NCI-H146 treated with DMSO at 0.1 percent for 48 hours (cell line): ENCODE measurements around the gene DPF1.

Experiments
- DNase-seq: peaks from one replicate; lab custom pipeline; 2025; ENCODE audit not compliant: unreplicated experiment; lab: John Stamatoyannopoulos, UW

DPF1 gene

GRCh38 chr19:38202504-38202903, 21.5 kb downstream of the DPF1 start:
- no peak for DNase-seq

DNA sequence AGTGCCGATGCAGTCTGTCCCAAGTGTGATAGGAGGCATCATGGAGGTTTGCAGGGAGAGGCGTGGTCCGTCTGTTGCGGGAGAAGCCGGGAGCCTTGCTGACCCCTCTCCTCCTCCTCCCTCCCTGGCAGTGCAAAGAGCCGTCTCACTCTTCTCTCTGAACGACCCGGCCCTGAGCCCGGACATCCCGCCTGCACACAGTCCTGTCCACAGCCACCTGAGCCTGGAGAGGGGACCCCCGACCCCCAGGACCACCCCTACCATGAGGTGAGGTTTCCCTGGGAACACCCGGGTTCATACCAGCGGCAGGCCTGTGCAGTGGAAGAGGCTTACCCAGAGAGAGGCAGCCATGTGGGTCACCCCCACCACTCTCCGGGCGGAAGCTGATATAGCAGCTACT, 22.3 kb downstream of the DPF1 start:
- DNase-seq, result no peak

GRCh38 chr19:38199340-38199739, 24.7 kb downstream of the DPF1 start:
- DNase-seq, result no peak

DNA sequence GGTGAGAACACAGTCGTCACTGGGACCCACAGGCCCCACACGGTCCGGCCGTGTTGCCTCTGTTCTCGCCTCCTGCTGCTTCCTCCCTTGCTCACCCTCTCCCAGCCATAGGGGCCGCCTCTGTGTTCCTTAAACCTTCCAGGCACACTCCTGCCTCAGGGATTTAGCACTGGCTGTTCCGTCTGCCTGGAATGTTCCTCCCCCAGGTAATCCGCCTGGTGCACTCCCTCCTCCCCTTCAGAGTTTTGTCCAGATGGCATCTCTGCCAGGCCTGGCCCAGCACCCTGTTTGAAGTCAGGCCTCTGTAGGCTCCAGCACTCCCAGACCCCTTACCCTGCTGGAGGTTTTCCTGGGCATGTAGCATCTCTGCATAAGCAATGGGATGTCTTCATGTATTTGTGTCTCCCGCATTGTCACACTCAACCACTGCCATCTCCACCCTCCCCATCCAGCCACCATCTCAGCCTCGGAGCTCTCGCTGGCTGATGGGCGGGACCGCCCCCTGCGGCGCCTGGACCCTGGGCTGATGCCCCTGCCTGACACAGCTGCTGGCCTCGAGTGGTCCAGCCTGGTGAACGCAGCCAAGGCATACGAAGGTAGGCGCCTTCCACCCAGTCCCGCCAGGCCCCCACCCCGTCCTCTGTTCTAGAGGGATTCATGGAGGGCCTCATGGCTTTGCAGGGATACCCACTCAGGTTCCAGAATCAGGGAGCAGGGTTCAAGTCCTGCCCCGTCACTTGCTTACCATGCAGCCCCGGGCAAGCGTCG, 25.9 kb downstream of the DPF1 start:
- no peak for DNase-seq

DNA sequence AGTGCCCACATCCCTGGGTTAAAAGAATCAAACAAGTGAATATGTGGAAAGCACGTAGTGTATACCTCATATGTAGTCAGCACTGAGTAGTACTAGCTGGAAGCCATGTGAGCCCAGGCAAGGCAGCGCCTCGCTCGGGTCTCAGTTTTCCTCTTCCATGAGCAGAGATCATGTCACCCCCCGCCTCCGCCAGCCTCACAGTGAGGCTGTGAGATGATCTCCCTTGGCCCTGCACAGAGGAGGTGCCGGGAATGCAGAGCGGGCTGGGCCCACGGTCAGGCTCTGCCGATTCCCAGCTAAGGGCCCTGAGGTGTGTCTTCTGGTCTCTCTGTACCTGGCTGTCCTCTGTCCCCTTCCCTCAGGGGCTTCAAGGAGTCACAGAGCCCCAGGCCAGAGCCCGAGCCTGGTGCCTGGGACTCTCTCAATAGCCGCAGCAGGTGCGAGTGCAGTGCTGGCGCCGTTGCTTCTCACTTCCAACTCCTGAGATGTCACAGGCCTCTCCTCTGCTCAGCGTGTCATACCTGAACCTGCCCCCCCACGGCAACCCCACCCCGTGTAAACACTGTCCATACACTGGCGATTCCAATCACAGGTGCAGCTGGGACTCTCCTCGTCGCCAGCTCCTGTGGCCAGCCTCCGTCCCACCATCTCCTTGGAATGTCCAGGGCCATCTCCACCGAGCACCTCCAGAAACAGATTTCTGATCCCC, 26.9 kb downstream of the DPF1 start:
- DNase-seq, result no peak

GRCh38 chr19:38196245-38196837, 27.7 kb downstream of the DPF1 start:
- no peak for DNase-seq

DNA sequence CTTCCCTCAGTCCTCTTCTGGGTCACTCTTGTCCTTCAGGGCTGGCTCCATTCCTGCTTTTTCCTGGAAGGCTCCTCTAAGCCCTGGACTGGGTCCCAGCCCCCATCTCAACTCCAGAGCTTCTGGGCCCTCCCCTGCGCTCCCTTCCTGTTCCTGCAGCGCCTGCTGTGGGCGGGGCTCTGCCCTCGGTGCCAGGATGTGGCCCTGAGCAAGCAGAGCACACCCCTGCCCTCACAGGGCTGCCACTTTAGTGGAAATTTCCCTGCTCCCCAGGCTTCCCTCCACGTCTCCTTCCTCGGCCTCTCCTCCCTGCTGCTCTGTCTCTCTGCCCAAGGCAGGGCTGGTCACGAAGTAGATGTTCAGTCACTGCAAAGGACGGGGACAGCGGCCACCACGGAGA, 28.8 kb downstream of the DPF1 start:
- no peak for DNase-seq

GRCh38 chr19:38194061-38194701, 29.8 kb downstream of the DPF1 start:
- no peak for DNase-seq

DNA sequence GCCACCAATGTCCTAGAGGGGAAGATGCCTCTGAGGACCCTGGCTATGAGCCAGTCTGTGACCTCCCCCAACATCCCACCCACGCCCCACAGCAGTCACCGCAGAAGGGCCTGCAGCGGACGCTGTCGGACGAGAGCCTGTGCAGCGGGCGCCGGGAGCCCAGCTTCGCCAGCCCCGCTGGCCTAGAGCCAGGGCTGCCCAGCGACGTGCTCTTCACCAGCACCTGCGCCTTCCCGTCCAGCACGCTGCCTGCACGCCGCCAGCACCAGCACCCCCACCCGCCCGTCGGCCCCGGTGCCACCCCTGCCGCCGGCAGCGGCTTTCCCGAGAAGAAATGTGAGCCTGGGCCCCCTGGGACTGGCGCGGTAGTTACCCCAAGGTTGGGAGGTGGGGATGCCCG, 30.6 kb downstream of the DPF1 start:
- DNase-seq, result no peak

DNA sequence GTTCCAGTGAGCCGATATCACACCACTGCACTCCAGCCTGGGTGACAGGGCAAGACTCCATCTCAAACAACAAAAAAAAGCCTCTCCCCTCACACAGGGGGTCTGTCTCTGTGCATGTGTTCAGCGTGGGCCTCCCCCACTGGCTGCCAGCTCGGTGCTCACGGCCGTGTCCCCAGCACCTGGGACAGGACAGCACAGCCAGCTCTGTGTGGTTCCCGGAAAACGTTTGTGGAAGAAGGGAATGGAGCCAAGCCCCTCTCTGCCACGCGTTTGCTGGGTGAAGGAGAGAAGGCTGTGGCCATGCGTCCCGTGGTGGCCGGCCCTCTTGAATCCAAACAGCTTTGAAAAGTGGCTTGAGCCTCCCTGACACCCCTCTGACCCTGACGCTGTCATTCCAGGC, 32.3 kb downstream of the DPF1 start:
- DNase-seq, result no peak

GRCh38 chr19:38190793-38191192, 33.2 kb downstream of the DPF1 start:
- no peak for DNase-seq

GRCh38 chr19:38190061-38190460, 34.0 kb downstream of the DPF1 start:
- no peak for DNase-seq

- no peak for DNase-seq
Measured at GRCh38 chr19:38185562-38185961, 38.5 kb downstream of the DPF1 start.

- DNase-seq, result no peak
Measured at GRCh38 chr19:38184815-38185214, 39.2 kb downstream of the DPF1 start.

DNA sequence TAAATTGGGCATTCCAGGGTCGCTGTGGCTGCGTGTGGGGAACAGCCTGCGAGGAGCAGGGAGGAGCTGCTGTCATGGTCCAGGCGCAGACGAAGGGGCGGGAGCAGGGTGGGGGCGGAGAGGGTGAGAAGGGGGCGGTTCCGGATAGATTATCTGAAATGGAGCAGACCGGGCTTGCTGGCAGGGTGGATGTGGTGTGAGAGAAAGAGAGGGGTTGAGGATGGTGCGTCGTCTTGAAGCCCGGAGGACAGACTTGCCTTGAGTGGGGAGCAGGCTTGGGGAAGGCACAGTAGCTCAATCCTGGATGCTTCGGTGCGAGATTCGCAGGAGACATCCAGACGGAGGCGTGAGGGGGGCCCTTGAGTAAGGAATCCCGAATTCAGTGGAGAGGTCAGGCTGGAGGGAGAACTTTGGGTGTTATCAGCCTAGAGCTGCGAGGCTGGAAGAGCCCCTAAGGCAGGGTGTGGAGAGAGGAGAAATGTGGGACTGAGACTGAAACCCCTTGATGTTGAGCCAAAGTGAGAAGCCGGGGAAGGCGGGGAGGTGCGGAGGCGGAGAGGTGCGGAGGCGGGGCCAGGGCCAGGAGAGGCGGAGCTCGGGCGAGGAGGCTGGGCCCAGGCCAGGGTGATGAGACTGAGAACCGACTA, 40.6 kb downstream of the DPF1 start:
- DNase-seq, result no peak

GRCh38 chr19:38182536-38183210, 41.3 kb downstream of the DPF1 start:
- no peak for DNase-seq

DNA sequence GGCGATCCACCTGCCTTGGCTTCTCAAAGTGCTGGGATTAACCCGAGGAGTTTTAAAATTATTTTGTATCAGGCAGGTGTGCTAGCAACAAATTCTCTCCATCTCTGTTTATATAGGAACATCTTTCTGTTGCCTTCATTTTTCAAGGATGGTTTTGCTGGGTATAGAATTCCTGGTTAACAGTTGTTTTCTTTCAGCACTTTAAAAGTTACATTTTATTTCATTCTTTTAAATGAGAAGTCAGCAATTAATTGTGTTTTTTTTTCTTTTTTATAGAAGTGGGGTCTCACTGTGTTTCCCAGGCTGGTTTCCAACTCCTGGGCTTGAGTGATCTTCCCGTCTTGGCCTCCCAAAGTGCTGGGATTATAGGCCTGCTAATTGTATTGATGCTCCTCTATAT, 44.0 kb downstream of the DPF1 start:
- DNase-seq, result no peak

- no peak for DNase-seq
Measured at GRCh38 chr19:38175422-38175821, 48.6 kb downstream of the DPF1 start.

DNA sequence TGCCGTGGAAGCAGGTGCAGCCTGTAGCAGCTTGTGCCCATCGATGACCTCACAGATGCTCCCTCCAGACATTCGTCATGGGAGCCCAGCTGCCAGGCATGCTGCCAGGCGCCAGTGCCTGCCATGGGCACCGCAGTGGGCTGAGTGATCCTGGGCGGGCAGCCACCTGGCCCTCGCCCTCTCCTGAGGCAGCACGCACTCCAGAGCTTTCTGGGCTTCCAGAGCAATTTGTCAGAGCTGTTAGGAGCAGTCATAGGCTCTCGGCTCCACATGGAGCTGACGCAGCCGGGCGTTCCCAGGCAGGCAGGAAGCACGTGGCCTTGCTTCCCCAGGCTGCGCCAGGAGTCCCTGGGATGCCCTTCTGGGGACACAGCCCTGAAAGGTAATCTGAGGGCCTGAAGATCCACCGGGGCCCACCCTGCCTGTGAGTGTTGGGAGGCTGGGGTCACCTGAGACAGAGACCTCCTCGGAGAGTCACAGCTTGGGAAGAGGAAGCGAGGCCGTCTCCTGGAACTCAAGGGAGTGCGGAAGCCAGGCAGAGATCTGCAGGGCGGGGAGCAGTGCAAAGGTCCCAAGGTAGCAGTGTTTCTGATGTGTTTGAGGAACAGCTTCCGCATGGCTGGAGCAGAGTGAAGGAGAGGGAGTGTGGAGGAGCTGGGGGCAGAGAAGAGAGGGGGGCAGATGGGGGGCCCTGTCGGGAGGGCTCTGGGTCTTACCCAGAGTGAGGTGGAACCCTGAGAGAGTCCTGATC, 50.6 kb downstream of the DPF1 start:
- no peak for DNase-seq

GRCh38 chr19:38172001-38172400, 52.0 kb downstream of the DPF1 start:
- DNase-seq, result no peak
